ENCODE measurements around the gene CADPS2.

GRCh38 chr7:122340427-122340826, 545.8 kb downstream of the CADPS2 start:
- TF ChIP-seq CTCF (conservative IDR thresholded peaks at IDR 0.05; ENCODE audit: low read depth, low read length) (no peak), BHLHE40 (IDR thresholded peaks at IDR 0.05; ENCODE audit: low read depth, low read length) (no peak)
